Measurements from ENCODE around the gene ACSF3.

- TF ChIP-seq CTCF (IDR thresholded peaks at IDR 0.05; ENCODE audit: poor library complexity, severe bottlenecking), result no peak
- no peak for TF ChIP-seq TAF1 (IDR thresholded peaks at IDR 0.05; ENCODE audit: low read depth)
Observed at GRCh38 chr16:89183463-89183862, 89.8 kb downstream of the ACSF3 start.

All from neural cell (in vitro differentiated cells).